ENCODE results near the gene OAS3. TPM values are rescaled to one million over a fixed set of nuclear protein-coding genes. Genes with fewer than 3 reads are reported as not detected.
"Not testable (repeated sequence)": the region's sequence is repeated elsewhere in the genome, so short reads cannot be mapped to it uniquely, and the experiment has no call there.

OAS3 gene
- total RNA-seq, 1 donor from 2014 or later: 24.4 TPM

GRCh38 chr12:112980491-112981158 is 42.4 kb downstream of the OAS3 start:
- no peak for TF ChIP-seq CTCF (conservative IDR thresholded peaks at IDR 0.05; ENCODE audit: low read depth, low read length)
- no peak overlapping the region for H3K4me3 ChIP-seq (ENCODE audit: low read depth, low read length)
- DNase-seq (ENCODE audit: low read depth): no peak

GRCh38 chr12:112985642-112986290 is 47.5 kb downstream of the OAS3 start:
- no peak for TF ChIP-seq CTCF (conservative IDR thresholded peaks at IDR 0.05; ENCODE audit: low read depth, low read length)
- no peak for DNase-seq (ENCODE audit: low read depth)
- H3K4me3 ChIP-seq (ENCODE audit: low read depth, low read length): no peak overlapping the region

- no peak for TF ChIP-seq CTCF (conservative IDR thresholded peaks at IDR 0.05; ENCODE audit: low read depth, low read length)
- no peak overlapping the region for H3K4me3 ChIP-seq (ENCODE audit: low read depth, low read length)
- DNase-seq (ENCODE audit: low read depth): no peak
Measured at GRCh38 chr12:112986291-112986800, 48.1 kb downstream of the OAS3 start.

GRCh38 chr12:112987561-112987960 is 49.3 kb downstream of the OAS3 start:
- DNase-seq (ENCODE audit: low read depth): no peak
- TF ChIP-seq CTCF (conservative IDR thresholded peaks at IDR 0.05; ENCODE audit: low read depth, low read length): no peak
- H3K4me3 ChIP-seq (ENCODE audit: low read depth, low read length): no peak overlapping the region

GRCh38 chr12:112988224-112988623 is 50.0 kb downstream of the OAS3 start:
- H3K4me3 ChIP-seq (ENCODE audit: low read depth, low read length): no peak overlapping the region
- DNase-seq (ENCODE audit: low read depth): no peak
- no peak for TF ChIP-seq CTCF (conservative IDR thresholded peaks at IDR 0.05; ENCODE audit: low read depth, low read length)

- not testable (repeated sequence) for DNase-seq (ENCODE audit: low read depth); H3K4me3 ChIP-seq (ENCODE audit: low read depth, low read length)
Measured at GRCh38 chr12:112988823-112989385, 50.6 kb downstream of the OAS3 start.

- no peak for TF ChIP-seq CTCF (conservative IDR thresholded peaks at IDR 0.05; ENCODE audit: low read depth, low read length)
Measured at GRCh38 chr12:112989806-112990205, 51.5 kb downstream of the OAS3 start.

More at GRCh38 chr12:112989806-112990205, 51.5 kb downstream of the OAS3 start:
- no peak overlapping the region for H3K4me3 ChIP-seq (ENCODE audit: low read depth, low read length)
- no peak for DNase-seq (ENCODE audit: low read depth)

Measured in epithelial cell of proximal tubule (primary cell).